K562 (cell line): Measurements from ENCODE around the gene CPLANE2. TPM values are rescaled to one million over a fixed set of nuclear protein-coding genes. Genes with fewer than 3 reads are reported as not detected.

ENCODE experiments used
- AFF4 ChIP-seq: sonication (generic); formaldehyde crosslinking; IDR thresholded peaks from 2 replicates; pipeline ENCODE4 v1.8.0; 2023; ENCODE audit warnings: mild to moderate bottlenecking, missing genetic modification reagents
- ARID4B ChIP-seq: sonication (generic); formaldehyde crosslinking; IDR thresholded peaks from 2 replicates; pipeline ENCODE4 v1.8.0; 2022; ENCODE audit warnings: mild to moderate bottlenecking, missing genetic modification reagents
- CEBPB ChIP-seq: fragments of 450-650 bp; IDR thresholded peaks from 2 replicates; pipeline ENCODE4 v1.6.1; 2016; ENCODE audit warnings: missing genetic modification characterization, missing compliant biosample characterization
- NR2C1 ChIP-seq, 2 experiments: fragments of 450-650 bp; IDR thresholded peaks; 2 replicates each; pipeline ENCODE4 v1.6.1; 2017; ENCODE audit warnings: mild to moderate bottlenecking in 2 of 2, antibody characterized with exemption in 1 of 2, inconsistent platforms in 1 of 2, missing compliant biosample characterization in 1 of 2, missing genetic modification characterization in 1 of 2
- RB1 ChIP-seq: fragments of 450-650 bp; IDR thresholded peaks from 2 replicates; pipeline ENCODE4 v1.6.1; 2017; ENCODE audit warnings: low read depth, mild to moderate bottlenecking
- YBX1 ChIP-seq: fragments of 450-650 bp; IDR thresholded peaks from 2 replicates; pipeline ENCODE4 v1.7.1; 2016; ENCODE audit warnings: mild to moderate bottlenecking
- YY1 ChIP-seq, 3 experiments: IDR thresholded peaks; 2 replicates each; pipeline ENCODE4 v1.6.1; 2011; ENCODE audit warnings: low read length in 2 of 3, mild to moderate bottlenecking in 2 of 3, moderate library complexity in 2 of 3, borderline replicate concordance in 1 of 3, control low read depth in 1 of 3, low read depth in 1 of 3; ENCODE audit not compliant: insufficient read depth in 3 of 3, insufficient replicate concordance in 2 of 3, control insufficient read depth in 1 of 3, insufficient read length in 1 of 3; ENCODE audit errors: extremely low read depth in 1 of 3
- ZBTB33 ChIP-seq: sonication (generic); formaldehyde crosslinking; IDR thresholded peaks from 2 replicates; pipeline ENCODE4 v1.8.1; 2023; ENCODE audit warnings: mild to moderate bottlenecking, missing genetic modification reagents
- polyA plus RNA-seq, 8 experiments: library from polyadenylated mRNA; depleted of rRNA in 4 of 8; stranded (reverse) in 5 of 8; unstranded in 3 of 8; fragments of >200 nt; fragmentation: Nextera tagmentation in 2 of 8; fragmentation: Illumina TruSeq in 1 of 8; extraction: Ambion mirVana in 2 of 8; extraction: Trizol in 1 of 8; gene quantifications; 2 replicates each; pipeline versions ENCODE4 v1.2.1 to v1.2.3, GENCODE V29; 2011 to 2014; ENCODE audit warnings: inconsistent platforms in 1 of 8, missing spikeins in 1 of 8
- total RNA-seq, 7 experiments: library from RNA; depleted of rRNA in 6 of 7; stranded (reverse); fragments of >200 nt in 6 of 7; fragmentation: Illumina TruSeq in 2 of 7; extraction: Trizol in 2 of 7; gene quantifications; 2 replicates each; pipeline versions ENCODE4 v1.2.1 to v1.2.3, GENCODE V29; 2011 to 2021; ENCODE audit warnings: low replicate concordance in 1 of 7
- TF ChIP-seq, protein P1 (sequence below): fragments of 250-450 bp; sonication (Bioruptor Pico); IDR thresholded peaks from 2 replicates; pipeline ENCODE4 v1.4.0; 2020; ENCODE audit warnings: mild to moderate bottlenecking, moderate library complexity
- TF ChIP-seq, protein P2 (sequence below): fragments of 250-450 bp; sonication (Bioruptor Pico); IDR thresholded peaks from 2 replicates; pipeline ENCODE4 v1.9.0; 2021; ENCODE audit warnings: mild to moderate bottlenecking

The CPLANE2 gene
- total and polyA plus RNA-seq, 9 of the 15 experiments (the other 6 are each of a cell fraction or from before 2014, with no cell fraction given), result 0.17 to 20.9 (median 8.1) TPM

- TF ChIP-seq ZBTB33 (CRISPR knock-in tag), result 0 out of 2 replicates have a peak, but pooled peaks have one; percentile 36
- peak in 2 of 3 experiments; percentile 40 to 66 for TF ChIP-seq YY1 (IDR thresholded peaks at IDR 0.05; ENCODE audit: borderline replicate concordance in 1 of 3, control insufficient read depth in 1 of 3, extremely low read depth in 1 of 3, insufficient read depth in 3 of 3, insufficient read length in 1 of 3, insufficient replicate concordance in 2 of 3, low read depth in 1 of 3, low read length in 2 of 3)
- peak; percentile 86 for TF ChIP-seq ARID4B (CRISPR knock-in tag)
- TF ChIP-seq, protein P1, sequence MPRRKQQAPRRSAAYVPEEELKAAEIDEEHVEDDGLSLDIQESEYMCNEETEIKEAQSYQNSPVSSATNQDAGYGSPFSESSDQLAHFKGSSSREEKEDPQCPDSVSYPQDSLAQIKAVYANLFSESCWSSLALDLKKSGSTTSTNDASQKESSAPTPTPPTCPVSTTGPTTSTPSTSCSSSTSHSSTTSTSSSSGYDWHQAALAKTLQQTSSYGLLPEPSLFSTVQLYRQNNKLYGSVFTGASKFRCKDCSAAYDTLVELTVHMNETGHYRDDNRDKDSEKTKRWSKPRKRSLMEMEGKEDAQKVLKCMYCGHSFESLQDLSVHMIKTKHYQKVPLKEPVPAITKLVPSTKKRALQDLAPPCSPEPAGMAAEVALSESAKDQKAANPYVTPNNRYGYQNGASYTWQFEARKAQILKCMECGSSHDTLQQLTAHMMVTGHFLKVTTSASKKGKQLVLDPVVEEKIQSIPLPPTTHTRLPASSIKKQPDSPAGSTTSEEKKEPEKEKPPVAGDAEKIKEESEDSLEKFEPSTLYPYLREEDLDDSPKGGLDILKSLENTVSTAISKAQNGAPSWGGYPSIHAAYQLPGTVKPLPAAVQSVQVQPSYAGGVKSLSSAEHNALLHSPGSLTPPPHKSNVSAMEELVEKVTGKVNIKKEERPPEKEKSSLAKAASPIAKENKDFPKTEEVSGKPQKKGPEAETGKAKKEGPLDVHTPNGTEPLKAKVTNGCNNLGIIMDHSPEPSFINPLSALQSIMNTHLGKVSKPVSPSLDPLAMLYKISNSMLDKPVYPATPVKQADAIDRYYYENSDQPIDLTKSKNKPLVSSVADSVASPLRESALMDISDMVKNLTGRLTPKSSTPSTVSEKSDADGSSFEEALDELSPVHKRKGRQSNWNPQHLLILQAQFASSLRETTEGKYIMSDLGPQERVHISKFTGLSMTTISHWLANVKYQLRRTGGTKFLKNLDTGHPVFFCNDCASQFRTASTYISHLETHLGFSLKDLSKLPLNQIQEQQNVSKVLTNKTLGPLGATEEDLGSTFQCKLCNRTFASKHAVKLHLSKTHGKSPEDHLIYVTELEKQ (CRISPR knock-in tag), result no peak
- TF ChIP-seq NR2C1 (IDR thresholded peaks at IDR 0.05), result no peak
- TF ChIP-seq NR2C1 (tag; IDR thresholded peaks at IDR 0.05), result no peak
- no peak for TF ChIP-seq CEBPB
- peak; percentile 85 for TF ChIP-seq RB1
- TF ChIP-seq AFF4, result 0 out of 2 replicates have a peak, but pooled peaks have one; percentile 73
- TF ChIP-seq, protein P2, sequence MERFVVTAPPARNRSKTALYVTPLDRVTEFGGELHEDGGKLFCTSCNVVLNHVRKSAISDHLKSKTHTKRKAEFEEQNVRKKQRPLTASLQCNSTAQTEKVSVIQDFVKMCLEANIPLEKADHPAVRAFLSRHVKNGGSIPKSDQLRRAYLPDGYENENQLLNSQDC (CRISPR knock-in tag), result 0 out of 2 replicates have a peak, but pooled peaks have one; percentile 13
- TF ChIP-seq YBX1, result no peak
These were observed 30.3 kb downstream of the CPLANE2 start (continued) for GRCh38 chr1:16206547-16207317.
